HG03457 (cell line): ENCODE data around the gene IFITM2.
"Not testable (repeated sequence)": the region's sequence is repeated elsewhere in the genome, so short reads cannot be mapped to it uniquely, and the experiment has no call there.

Experiments used
- ATAC-seq: cut with Tn5 transposase; IDR thresholded peaks from one replicate; pipeline ENCODE4 v1.9.1; 2021; ENCODE audit warnings: moderate number of reproducible peaks; ENCODE audit not compliant: unreplicated experiment

IFITM2 gene

DNA sequence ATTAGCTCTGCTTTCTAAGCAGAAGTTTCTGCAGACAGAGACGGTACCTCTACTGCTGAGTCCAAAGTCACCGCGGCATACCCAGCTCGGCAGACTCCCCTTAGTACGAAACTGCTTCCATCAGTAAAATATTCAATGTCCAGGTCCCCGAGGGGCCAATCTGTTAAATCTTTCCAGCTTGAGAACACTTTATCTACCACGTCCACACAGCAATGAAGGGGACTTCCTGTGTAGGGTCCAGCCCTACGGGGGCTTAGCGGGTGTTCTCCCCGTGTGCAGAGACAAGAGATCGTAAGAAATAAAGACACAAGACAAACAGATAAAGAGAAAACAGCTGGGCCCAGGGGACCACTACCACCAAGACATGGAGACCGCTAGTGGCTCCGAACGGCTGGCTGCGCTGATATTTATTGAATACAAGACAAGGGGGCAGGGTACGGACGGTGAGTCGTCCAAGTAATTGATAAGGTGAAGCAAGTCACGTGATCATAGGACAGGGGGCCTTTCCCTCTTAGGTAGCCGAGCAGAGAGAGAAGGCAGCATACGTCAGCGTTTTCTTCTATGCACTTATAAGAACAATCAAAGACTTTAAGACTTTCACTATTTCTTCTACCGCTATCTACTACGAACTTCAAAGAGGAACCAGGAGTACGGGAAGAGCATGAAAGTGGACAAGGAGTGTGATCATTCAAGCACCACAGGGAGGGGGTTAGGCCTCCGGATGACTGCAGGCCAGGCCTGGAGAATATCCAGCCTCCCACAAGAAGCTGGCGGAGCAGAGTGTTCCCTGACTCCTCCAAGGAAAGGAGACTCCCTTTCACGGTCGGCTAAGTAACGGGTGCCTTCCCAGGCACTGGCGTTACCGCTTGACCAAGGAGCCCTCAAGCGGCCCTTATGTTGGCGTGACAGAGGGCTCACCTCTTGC is 17.2 kb downstream of the IFITM2 start:
- not testable (repeated sequence) for ATAC-seq

DNA sequence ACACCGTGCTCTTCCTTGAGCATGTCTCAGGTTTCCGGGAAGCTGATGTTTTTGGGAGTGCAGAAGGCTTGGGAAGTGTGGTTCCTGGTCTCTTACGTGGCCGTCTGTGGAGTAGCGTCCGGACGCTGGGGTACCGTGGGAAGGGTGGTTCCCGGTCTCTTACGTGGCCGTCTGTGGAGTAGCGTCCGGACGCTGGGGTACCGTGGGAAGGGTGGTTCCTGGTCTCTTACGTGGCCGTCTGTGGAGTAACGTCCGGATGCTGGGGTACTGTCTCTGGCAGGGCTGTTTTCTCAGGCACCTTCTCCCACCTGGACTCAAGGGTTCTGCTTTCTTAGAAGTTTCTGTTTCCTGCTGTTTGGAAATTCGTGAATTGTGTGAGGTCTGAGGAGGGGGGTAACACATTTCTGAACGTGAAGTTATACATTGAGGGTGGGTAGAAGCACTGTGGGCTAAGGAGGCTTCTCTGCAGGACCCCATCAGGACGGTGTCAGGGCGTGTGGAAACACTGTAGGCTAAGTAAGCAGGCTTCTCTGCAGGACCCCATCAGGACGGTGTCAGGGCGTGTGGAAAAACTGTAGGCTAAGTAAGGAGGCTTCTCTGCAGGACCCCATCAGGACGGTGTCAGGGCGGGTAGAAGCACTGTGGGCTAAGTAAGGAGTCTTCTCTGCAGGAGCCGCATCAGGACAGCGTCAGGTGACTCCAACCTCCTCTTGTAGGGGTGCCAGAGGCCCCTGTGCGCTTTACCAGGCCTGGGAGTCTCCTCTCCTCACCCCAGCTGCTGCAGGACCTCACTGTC is 18.4 kb downstream of the IFITM2 start:
- no peak for ATAC-seq

DNA sequence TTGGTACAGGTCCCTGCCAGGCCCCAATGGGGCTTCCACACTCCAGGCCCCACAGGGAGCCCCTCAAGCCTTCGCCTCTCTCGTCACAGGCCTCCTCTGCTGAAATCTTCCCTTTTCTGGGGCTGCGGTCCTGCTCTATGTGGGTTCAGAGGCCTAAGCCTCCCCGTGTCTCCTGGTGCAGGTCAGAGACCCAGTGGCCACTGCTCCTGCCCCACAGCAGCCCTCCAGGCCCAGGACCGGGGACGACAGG is 18.9 kb downstream of the IFITM2 start:
- no peak for ATAC-seq

DNA sequence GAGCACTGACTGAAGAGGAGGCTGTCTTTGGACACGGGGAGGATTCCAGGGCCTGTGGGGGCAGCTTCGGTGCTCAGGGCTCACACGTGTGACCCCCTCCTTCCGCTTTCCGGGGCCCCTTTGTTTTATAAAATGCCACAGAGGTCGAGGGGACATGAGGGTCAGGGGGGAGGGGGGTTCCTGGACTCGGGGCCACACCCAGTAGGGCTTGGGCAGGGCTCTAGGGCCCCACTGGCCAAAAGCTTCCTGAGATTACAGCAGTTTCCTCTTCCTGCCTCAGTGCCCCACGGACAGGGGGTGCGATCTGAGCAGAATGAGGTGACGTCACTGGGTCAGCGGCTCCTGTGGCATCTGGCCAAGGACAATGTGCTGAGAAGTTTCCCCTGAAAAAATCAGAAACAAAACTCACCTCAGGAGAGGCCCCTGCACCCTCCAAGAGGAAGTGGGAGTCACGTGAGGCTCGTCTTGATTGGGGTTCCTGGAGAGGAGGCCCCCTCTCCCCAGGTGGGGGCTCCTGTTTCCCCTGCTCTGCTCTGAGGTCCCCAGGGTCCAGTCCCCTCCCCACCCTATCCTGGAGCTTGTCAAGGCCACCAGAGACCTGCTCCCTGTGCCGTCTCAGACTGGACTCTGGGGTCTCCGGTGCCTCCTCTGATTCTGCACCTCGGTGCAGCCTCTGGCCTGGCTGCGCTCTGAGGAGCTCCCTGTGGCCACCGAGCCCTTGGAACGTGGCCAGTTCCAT is 19.4 kb downstream of the IFITM2 start:
- ATAC-seq: peak; percentile 43

DNA sequence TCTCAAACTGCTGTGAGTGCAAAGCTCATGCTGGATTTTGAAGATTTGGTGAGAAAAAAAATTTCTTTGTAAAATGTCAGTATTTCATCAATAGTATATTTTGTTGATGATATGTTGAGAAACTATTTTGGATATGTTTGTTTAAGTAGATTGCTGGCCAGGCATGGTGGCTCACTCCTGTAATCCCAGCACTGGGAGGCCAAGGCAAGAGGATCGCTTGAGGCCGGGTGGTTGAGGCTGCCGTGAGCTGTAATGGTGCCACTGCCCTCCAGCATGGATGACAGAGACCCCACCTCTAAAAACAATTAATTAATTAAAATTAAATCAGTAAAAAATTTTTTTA is 19.9 kb downstream of the IFITM2 start:
- no peak for ATAC-seq

DNA sequence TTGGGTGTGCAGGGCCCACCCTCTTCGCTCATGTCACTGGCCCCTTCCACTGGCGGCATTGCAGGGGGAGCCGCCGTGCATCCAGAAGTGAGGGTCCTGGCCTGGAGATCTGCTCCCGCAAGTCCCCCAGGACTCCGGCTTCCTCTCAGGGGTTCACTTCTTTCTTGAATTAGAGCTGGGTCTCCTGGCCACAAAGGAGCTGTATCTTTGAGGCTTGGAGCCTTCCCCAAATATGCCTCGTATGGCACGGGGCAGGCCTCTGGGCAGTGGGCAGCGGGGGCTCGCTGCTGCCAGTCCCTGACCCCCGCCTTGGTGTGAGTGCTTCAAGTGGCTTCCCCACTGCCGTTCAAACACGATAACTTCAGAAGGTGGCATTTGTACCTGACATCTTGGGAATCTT is 20.4 kb downstream of the IFITM2 start:
- no peak for ATAC-seq

DNA sequence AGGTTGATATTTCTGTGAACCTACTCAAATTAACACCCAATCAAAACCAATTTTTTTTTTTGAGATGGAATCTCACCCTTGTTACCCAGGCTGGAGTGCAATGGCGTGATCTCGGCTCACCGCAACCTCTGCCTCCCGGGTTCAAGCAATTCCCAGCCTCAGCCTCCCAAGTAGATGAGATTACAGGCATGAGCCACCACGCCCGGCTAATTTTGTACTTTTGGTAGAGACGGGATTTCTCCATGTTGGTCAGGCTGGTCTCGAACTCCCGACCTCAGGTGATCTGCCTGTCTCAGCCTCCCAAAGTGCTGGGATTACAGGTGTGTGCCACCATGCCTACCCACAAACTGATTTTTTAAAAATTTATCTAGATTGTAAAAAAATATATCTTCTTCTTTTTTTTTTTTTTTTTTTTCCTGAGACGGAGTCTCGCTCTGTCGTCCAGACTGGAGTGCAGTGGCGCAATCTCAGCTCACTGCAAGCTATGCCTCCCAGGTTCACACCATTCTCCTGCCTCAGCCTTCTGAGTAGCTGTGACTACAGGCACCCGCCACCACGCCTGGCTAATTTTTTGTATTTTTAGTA is 21.0 kb downstream of the IFITM2 start:
- not testable (repeated sequence) for ATAC-seq

DNA sequence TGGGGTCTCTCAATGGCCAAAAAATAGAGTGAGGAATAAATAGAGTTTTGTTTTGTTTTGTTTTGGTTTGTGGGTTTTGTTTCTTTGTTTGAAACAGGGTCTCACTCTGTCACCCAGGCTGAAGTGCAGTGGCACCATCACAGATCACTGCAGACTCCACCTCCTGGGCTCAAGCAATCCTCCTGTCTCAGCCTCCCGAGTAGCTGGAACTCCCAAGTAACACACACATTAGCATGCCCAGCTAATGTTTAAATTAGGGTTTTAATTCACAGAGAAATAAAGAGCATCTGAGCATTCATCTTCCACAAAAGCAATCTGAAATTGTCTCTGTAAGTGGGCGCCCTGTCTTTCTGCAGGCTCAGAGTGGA is 22.3 kb downstream of the IFITM2 start:
- ATAC-seq: no peak

DNA sequence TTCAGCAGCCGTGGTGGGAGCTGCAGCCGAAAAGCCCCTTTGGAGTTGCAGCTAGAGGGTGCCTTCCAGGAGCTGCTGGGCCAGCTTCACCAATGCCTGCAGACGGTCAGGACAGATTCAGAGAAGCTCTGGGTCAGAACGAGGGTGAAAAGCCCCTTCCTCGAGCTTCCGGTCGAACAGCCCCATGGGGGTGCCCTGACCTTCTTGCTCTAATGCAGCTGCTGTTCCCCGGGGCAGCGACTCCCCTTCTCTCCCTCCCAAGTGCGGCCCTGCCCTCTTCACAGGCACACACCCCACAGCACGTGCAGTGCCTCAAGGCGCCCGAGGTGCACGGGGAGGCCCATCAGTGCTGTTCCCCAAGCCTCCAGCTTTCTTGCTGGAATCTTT is 22.7 kb downstream of the IFITM2 start:
- no peak for ATAC-seq

DNA sequence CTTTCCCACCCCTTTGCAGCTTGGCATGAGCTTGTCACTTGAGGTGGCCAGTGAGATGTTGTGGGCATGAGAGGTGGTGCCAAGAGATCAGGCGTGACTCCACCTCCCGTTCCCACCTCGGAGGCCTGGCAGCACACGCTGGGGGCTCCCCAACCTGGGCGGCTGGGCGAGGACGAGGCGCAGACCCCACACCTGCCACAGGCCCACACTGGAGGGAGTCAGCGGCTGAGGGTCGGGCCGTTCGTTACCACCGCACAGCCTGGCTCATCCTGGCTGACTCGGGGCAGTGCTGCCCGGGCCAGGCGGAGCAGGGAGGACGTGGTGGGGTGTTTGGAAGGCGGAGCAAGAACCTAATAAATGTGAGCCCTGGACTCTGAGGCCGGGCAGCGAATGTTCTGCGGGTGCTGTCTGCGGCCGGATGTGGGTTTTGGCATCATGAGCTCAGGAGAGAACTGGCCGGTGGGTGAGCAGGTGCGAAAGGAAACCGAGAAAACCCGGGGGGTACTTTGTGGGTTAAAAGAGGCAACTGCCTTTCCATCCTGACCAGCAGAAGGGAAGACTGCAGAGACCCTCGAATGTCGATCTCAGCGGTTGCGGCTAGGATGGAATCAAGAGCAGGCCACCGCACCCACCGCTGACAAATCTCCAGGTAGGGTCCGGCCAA is 23.2 kb downstream of the IFITM2 start:
- ATAC-seq: no peak

DNA sequence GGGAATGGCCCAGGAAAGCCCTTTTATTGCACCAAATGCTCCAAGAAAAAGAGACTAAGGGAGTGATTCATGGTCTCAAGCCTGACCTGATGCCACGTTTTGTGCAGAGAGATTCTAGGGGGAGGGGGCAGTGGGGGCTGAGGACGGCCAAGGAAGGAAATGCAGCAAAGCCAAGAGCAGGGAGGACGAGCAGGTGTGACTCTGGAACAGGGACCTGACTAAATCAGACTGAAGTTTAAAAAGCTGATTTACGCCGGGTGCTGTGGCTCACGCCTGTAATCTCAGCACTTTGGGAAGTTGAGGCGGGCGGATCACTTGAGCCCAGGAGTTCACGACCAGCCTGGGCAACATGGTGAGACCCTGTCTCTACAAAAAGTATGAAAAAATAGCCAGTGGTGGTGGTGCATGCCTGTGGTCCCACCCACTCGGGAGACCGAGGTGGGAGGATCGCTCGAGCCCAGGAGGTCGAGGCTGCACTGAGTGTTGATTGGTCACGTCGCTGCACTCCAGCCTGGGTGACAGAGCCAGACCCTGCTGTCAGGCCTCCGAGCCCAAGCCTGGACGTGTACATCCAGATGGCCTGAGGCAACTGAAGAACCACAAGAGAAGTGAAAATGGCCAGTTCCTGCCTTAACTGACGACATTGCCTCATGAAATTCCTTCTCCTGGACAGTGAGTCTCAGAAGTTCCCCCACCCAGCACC is 23.9 kb downstream of the IFITM2 start:
- no peak for ATAC-seq

DNA sequence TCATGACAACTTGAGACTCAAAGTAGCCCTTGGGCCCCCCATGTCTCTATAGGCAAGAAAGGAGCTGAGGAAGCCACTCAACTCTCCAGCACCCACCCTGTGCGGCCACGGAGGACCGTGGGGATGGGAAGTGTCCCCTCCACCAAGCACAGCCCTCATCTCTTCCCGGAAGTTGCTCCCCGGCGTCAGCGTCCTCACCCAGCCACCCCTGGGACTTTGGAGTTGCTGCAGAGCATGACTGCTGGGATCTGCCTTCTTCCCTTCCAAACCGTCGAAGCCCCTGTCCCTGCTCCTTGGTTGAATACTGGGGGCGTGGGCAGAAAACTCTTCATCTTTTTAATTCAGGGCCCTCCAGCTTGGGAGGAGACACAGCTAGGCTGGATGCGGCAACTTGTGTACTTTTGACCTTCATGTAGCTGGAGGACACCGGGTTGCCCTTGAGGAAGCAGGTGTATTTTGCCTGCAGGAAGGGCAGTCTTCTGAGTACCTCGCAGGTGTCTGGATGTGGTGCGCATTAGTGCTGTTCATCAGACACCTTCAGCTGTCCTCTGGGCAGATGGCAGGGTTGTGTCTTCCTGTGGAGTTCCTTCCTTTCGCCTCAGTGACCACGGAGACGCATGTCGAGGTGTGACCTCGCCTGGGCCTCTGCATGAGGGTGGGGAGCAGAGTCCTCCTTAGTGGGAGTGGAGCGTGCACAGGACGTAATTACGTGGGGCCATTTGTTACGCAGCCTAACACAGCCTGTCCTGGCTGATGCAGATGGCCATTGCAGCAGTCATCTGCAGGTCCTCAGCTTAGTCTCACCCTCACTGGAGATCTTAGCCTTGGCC is 25.2 kb downstream of the IFITM2 start:
- ATAC-seq: no peak

DNA sequence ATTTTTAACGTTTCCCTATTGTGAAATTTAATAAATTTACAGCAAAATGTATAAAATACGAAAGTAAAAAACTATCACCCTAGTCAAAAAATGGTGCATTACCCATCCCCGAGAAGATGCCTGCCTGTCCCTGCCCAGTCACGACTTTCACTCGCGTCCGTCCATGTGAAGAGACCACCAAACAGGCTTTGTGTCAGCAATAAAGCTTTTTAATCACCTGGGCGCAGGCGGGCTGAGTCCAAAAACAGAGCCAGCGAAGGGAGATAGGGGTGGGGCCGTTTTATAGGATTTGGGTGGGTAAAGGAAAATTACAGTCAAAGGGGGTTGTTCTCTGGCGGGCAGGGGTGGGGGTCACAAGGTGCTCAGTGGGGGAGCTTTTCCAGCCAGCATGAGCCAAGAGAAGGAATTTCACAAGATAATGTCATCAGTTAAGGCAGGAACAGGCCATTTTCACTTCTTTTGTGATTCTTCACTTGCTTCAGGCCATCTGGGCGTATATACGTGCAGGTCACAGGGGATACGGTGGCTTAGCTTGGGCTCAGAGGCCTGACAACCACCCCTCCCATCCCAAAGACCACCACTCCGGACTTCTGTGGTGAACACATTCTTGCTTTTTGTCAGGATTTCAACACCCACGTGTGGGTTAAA is 26.1 kb downstream of the IFITM2 start:
- ATAC-seq: not testable (repeated sequence)

DNA sequence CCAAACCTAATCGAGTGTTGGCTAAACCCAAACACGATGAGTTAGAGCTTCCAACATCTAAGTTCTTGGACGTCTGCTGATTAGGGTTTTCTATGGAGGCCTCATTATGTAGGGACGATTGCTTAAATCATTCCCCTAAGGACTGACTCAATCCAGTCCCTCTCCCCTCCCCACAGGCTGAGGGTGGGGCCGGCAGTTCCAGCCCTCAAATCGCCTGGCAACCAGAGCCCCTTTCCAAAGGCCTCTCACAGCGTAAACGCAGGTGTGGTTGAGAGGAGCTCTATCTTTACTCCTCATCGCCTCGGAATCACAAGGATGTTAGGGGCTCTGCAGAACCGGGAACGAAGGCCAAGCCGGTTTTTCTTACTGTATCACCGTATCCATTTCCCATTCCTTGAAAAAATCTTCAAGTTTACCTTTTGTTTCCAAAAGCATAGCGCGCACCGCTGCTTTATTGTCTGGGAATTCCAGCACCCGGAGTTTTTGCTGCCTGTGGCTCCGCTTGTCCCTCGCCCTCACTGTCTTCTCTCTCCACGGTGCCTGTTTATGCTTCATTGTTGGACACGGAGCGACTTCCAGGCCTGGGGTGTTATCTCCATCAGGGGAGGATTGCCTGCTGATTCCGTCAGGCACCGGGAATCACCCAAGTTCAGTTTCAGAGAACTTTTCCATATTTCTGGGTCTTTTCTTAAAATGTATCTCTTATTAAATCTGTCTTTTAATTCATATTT is 26.8 kb downstream of the IFITM2 start:
- no peak for ATAC-seq

DNA sequence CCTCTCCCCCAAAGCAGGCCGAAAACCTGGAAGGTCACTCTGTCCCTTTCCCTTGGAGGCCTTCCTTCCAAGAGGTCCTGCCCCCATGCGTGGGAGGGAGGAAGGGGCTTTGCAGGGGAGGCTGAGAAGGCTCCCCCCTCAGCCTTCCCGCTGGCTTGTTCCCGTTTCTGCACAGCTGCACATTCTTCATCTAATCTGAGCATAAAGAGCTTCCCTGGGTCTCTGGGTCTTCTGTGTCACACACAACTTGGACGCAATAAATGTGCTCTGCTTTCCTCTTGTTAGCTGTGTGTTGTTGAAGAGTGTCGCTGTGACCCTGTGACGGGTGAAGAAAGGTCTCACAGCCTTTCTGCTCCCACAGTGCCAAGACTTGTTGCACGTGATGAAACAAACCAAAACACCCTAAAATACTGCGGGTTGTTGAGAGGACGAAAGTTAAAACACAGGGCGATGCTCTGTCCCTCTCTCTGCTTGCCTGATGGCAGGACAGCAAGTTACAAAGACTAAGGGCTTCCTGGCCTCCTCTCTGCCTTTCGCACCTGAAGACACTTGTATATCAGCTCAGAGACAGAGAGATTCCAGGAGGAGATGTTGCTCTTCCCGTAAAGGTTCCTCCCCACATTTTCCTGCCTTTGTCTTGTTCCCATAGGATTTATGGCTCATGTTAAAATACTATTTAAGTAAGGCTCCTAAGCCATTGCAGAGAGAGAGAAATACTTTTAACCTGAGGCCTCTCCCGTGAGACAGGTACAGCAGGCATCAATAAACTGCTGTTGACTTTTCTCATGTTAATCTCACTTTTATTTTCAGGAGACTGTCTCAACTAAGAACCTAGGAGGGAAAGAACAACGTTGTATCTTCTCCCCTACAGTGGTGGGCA is 28.4 kb downstream of the IFITM2 start:
- no peak for ATAC-seq

DNA sequence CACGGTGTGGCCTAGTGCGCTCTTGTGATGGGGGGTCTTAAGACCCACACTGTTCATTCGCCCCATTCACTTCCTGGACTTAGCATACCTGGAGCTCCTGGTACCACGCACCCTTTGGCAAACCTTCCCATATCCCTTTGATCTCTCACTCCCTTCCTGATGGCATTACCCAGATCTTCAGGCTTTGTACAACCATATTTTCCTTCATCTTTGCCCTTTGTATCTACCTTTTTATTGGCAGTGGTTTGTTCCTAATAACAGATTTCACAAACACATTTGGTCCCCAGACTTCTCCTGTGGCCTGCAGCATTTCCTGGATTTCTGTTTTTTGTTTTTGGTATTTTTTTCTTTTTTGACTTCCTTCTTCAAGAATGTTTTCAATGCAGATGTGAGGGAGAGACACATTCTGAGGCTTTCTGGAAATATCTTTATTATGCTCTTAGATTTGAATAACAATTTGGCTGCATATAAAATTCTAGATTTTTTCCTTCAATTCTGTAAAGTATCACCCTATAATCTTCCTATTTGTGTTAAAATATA is 29.1 kb downstream of the IFITM2 start:
- ATAC-seq: no peak

DNA sequence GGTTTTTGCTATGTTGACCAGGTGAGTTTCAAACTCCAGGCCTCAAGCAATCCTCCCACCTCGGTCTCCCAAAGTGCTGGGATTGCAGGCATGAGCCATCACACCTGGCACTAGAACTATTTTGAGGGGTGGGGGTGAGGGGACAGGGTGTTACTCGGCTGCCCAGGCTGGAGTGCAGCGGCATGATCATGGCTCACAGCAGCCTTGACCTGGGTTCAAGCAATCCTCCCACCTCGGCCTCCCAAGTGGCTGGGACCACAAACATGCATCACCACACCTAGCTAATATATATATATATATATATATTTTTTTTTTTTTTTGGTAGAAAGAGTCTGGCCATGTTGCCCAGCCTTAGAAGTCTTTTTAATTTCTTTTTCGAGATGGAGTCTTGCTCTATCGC is 30.1 kb downstream of the IFITM2 start:
- no peak for ATAC-seq
